Smooth muscle cell (in vitro differentiated cells): Measurements from ENCODE around the gene MAGEC1. TPM values are rescaled to one million over a fixed set of nuclear protein-coding genes. Genes with fewer than 3 reads are reported as not detected.

Source experiments
- DNase-seq: peaks from one replicate; lab custom pipeline; 2025; ENCODE audit not compliant: unreplicated experiment; lab: John Stamatoyannopoulos, UW
- H2AFZ ChIP-seq: fragments of 200-600 bp; sonication (generic); 2 replicates; pipeline ENCODE4 v1.6.0; 2016; ENCODE audit warnings: antibody characterized with exemption, low read depth, mild to moderate bottlenecking
- H3F3A ChIP-seq: fragments of 200-600 bp; sonication (generic); 2 replicates; pipeline ENCODE4 v1.6.0; 2017; ENCODE audit warnings: antibody characterized with exemption, low read depth
- H3K27ac ChIP-seq: fragments of 200-600 bp; sonication (generic); 2 replicates; pipeline ENCODE4 v1.5.1; 2016; ENCODE audit warnings: low read depth, mild to moderate bottlenecking
- H3K27me3 ChIP-seq: fragments of 200-600 bp; sonication (generic); 2 replicates; pipeline ENCODE4 v1.6.1; 2016; ENCODE audit warnings: low read depth, mild to moderate bottlenecking
- H3K36me3 ChIP-seq: fragments of 200-600 bp; sonication (generic); 2 replicates; pipeline ENCODE4 v1.5.1; 2016; ENCODE audit warnings: low read depth
- H3K4me1 ChIP-seq: fragments of 200-600 bp; sonication (generic); 2 replicates; pipeline ENCODE4 v1.5.1; 2016; ENCODE audit warnings: low read depth
- H3K4me2 ChIP-seq: fragments of 200-600 bp; sonication (generic); 2 replicates; pipeline ENCODE4 v1.6.0; 2016; ENCODE audit warnings: mild to moderate bottlenecking
- H3K4me3 ChIP-seq: fragments of 200-600 bp; sonication (generic); 2 replicates; pipeline ENCODE4 v1.5.1; 2016; ENCODE audit warnings: mild to moderate bottlenecking
- H3K79me2 ChIP-seq: fragments of 200-600 bp; sonication (generic); 2 replicates; pipeline ENCODE4 v1.6.0; 2016; ENCODE audit warnings: low read depth, mild to moderate bottlenecking
- H3K9ac ChIP-seq: fragments of 200-600 bp; sonication (generic); 2 replicates; pipeline ENCODE4 v1.6.0; 2016; ENCODE audit warnings: low read depth
- H3K9me3 ChIP-seq: fragments of 200-600 bp; sonication (generic); replicated peaks from 2 replicates; pipeline ENCODE4 v1.5.1; 2016; ENCODE audit warnings: low read depth
- H4K20me1 ChIP-seq: fragments of 200-600 bp; sonication (generic); 2 replicates; pipeline ENCODE4 v1.6.0; 2016; ENCODE audit warnings: low read depth
- CTCF ChIP-seq: fragments of 200-600 bp; sonication (generic); IDR thresholded peaks from 2 replicates; pipeline ENCODE4 v1.5.1; 2017; ENCODE audit warnings: borderline replicate concordance, mild to moderate bottlenecking, antibody characterized with exemption; ENCODE audit not compliant: insufficient read depth, poor library complexity, severe bottlenecking
- WGBS: methylation state at CpG from one replicate; pipeline ENCODE4 v1.1.7; 2016; ENCODE audit warnings: low lambda C conversion rate; 5-methylcytosine and 5-hydroxymethylcytosine counted together
- polyA plus RNA-seq: library from polyadenylated mRNA; unstranded; fragments of >200 nt; fragmentation: Nextera tagmentation; extraction: Ambion mirVana; gene quantifications from 2 replicates; pipeline ENCODE4 v1.2.1, GENCODE V29; 2016
- total RNA-seq: library from RNA; depleted of rRNA; stranded (reverse); fragments of >200 nt; gene quantifications from 2 replicates; pipeline ENCODE4 v1.2.3, GENCODE V29; 2014

The MAGEC1 gene
- total and polyA plus RNA-seq, 2 experiments from 2014 or later: not detected

- Histone ChIP-seq H3K36me3 (no peaks in the 10 kb centered on the region), H4K20me1 (no peaks in the 10 kb centered on the region), H3K27me3 (no peaks in the 10 kb centered on the region), H3K9me3 (no peaks in the 10 kb centered on the region), H3K27ac (no peak overlapping the region), H3K4me1 (no peaks in the 10 kb centered on the region), H2AFZ (no peak overlapping the region), H3K9ac (no peak overlapping the region), H3K4me2 (no peak overlapping the region), H3K4me3 (no peak overlapping the region), H3K79me2 (no peaks in the 10 kb centered on the region), H3F3A (no peaks in the 10 kb centered on the region)
- 54% methylated on average over 3 of the region's 3 CpGs for WGBS
- DNase-seq: no peak
- no peak for TF ChIP-seq CTCF
Observed at GRCh38 chrX:141917801-141918200, 14.1 kb downstream of the MAGEC1 start.

GRCh38 chrX:141924293-141924692, 20.6 kb downstream of the MAGEC1 start:
- 89% methylated on average over 2 of the region's 2 CpGs for WGBS
- H3K4me3 ChIP-seq: no peak overlapping the region
- no peak overlapping the region for H2AFZ ChIP-seq
- no peak overlapping the region for H3K9ac ChIP-seq
- no peaks in the 10 kb centered on the region for H3K27me3 ChIP-seq
- no peaks in the 10 kb centered on the region for H3K9me3 ChIP-seq
- no peaks in the 10 kb centered on the region for H4K20me1 ChIP-seq
- H3K36me3 ChIP-seq: no peaks in the 10 kb centered on the region
- no peak for TF ChIP-seq CTCF
- no peak for DNase-seq
- no peaks in the 10 kb centered on the region for H3K4me1 ChIP-seq
- no peaks in the 10 kb centered on the region for H3F3A ChIP-seq
- no peak overlapping the region for H3K27ac ChIP-seq
- H3K4me2 ChIP-seq: no peak overlapping the region
- H3K79me2 ChIP-seq: no peaks in the 10 kb centered on the region

GRCh38 chrX:141928432-141928831, 24.7 kb downstream of the MAGEC1 start:
- Histone ChIP-seq H3K4me2 (no peak overlapping the region), H3K4me1 (no peaks in the 10 kb centered on the region), H3K36me3 (no peaks in the 10 kb centered on the region), H3K9ac (no peak overlapping the region), H3K27ac (no peak overlapping the region), H3F3A (no peaks in the 10 kb centered on the region), H3K9me3 (peaks cover 3% of the 10 kb centered on the region), H3K79me2 (no peaks in the 10 kb centered on the region), H3K27me3 (no peaks in the 10 kb centered on the region), H3K4me3 (no peak overlapping the region), H4K20me1 (no peaks in the 10 kb centered on the region), H2AFZ (no peak overlapping the region)
- WGBS: 59% methylated on average over 3 of the region's 3 CpGs
- TF ChIP-seq CTCF: no peak
- DNase-seq: no peak

- Histone ChIP-seq H2AFZ (no peak overlapping the region), H3K27me3 (no peaks in the 10 kb centered on the region), H3K4me3 (no peak overlapping the region), H3K79me2 (no peaks in the 10 kb centered on the region), H3K9ac (no peak overlapping the region), H4K20me1 (no peaks in the 10 kb centered on the region), H3K27ac (no peak overlapping the region), H3K36me3 (no peaks in the 10 kb centered on the region), H3K9me3 (peaks cover 3% of the 10 kb centered on the region), H3K4me2 (no peak overlapping the region), H3F3A (no peaks in the 10 kb centered on the region), H3K4me1 (no peaks in the 10 kb centered on the region)
- 63% methylated on average over 2 of the region's 2 CpGs for WGBS
- no peak for DNase-seq
- TF ChIP-seq CTCF: no peak
Observed at GRCh38 chrX:141934059-141934641, 30.5 kb downstream of the MAGEC1 start.
